ENCODE results near the gene MRPL55. TPM values are rescaled to one million over a fixed set of nuclear protein-coding genes. Genes with fewer than 3 reads are reported as not detected.

Gene MRPL55
- total RNA-seq, 1 experiment from 2014 or later = 57.1 TPM

DNA sequence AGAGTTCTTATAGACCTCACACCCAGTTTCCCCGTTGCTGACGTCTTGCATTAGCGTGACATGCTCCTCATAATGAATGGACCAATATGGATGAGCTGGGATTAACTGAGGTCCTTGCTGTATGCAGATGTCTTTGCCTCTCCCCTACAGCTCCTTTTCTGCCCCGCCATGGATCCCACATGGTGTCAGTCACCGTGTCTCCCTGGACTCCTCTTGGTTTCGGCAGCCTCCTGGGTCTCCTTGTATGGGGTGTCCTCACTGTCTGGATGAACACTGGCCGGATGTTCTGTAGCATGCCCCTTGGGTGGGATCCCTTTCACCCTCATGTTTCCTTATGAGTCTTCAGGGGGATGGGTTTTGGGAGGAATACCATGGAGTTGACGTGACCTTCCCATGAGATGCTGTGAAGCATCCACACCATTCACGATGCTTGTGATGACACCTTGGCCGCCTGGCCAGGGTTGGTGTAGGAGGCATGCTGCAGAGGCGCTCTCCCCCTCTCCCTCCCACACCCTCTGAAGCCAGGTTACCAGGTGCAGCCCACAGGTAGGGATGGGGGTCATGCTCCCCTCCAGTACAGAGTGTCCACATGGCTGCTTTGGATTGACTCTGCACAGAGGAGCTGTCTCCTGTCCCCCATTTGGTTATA lies 45.0 kb upstream of the MRPL55 start:
- H3K9ac ChIP-seq (ENCODE audit: low read length) = no peak overlapping the region
- H3K27me3 ChIP-seq (ENCODE audit: insufficient read depth, low read length) = no peaks in the 10 kb centered on the region
- no peak for ATAC-seq
- H3K9me2 ChIP-seq (ENCODE audit: insufficient read depth) = no peaks in the 10 kb centered on the region
- intact Hi-C loops (cut with micrococcal nuclease) = no loop called here
- no peaks in the 10 kb centered on the region for H3K79me2 ChIP-seq (ENCODE audit: insufficient read depth, low read length)
- DNase-seq (ENCODE audit: low read depth, low spot score) = no peak
- BruUV-seq (replicated peaks) = no TSS peak
- H3K36me3 ChIP-seq (ENCODE audit: control insufficient read depth in 1 of 2, insufficient read depth in 2 of 2, low read length in 2 of 2) = no peaks in the 10 kb centered on the region
- H3K27ac ChIP-seq (ENCODE audit: low read depth, low read length) = no peak overlapping the region
- no peaks in the 10 kb centered on the region for H4K20me1 ChIP-seq (ENCODE audit: insufficient read depth)
- RAD21 ChIA-PET (ENCODE audit: low non-redundant PET in 1 of 2, low total read pairs in 2 of 2, uncharacterized antibody in 2 of 2, unreplicated experiment in 2 of 2) = no interaction called here
- POLR2A ChIA-PET = interaction anchor here (0.5 to 1.6 kb wide), 3 partner anchors 12 to 253 kb away, joined by 4 to 5 read pairs (median 5); partner anchors contain the start of genes IBA57 and TRIM11
- H3K4me3 ChIP-seq (replicated peaks in 1 of 2; ENCODE audit: low read depth in 1 of 2, low read length in 2 of 2) = no peak overlapping the region
- no peak overlapping the region for H2AFZ ChIP-seq (ENCODE audit: low read depth, low read length, poor library complexity, severe bottlenecking)
- TF ChIP-seq POLR2A (IDR thresholded peaks at IDR 0.05; ENCODE audit: borderline replicate concordance, extremely low read depth, insufficient read depth, insufficient read length) (no peak), CTCF (IDR thresholded peaks at IDR 0.05 in 2 of 3, conservative IDR thresholded peaks at IDR 0.05 in 1 of 3; ENCODE audit: borderline replicate concordance in 1 of 3, insufficient read depth in 1 of 3, low read depth in 2 of 3, low read length in 2 of 3) (no peak), REST (IDR thresholded peaks at IDR 0.05; ENCODE audit: low read depth) (no peak), ZNF274 (IDR thresholded peaks at IDR 0.05; ENCODE audit: low read depth, low read length) (no peak), CBX3 (IDR thresholded peaks at IDR 0.05; ENCODE audit: low read depth) (no peak), EZH2 (IDR thresholded peaks at IDR 0.05) (no peak), SIN3A (IDR thresholded peaks at IDR 0.05; ENCODE audit: low read depth) (no peak)
- CTCF ChIA-PET = interaction anchor here (0.6 kb wide), 1 partner anchor 11 kb away, joined by 3 read pairs; no protein-coding TSS in a partner anchor
- no peaks in the 10 kb centered on the region for H3K9me3 ChIP-seq (ENCODE audit: control insufficient read depth in 1 of 2, insufficient read depth in 1 of 2, low read depth in 1 of 2, low read length in 2 of 2)
- peaks cover 11% of the 10 kb centered on the region in 2 experiments; a peak in 3 of 4 replicates for H3K4me1 ChIP-seq (ENCODE audit: control insufficient read depth in 1 of 2, insufficient read depth in 2 of 2, low read length in 2 of 2)
- no peak overlapping the region for H3K4me2 ChIP-seq (ENCODE audit: low read length)

All from HCT116 (cell line).